Stimulated activated naive CD8-positive, alpha-beta T cell treated with anti-CD3 and anti-CD28 coated beads, Interleukin-15, amount 100 ng/mL, for 72 hours (primary cell): Measurements from ENCODE around the gene SEMA5A.

ENCODE experiments used
- ATAC-seq: fragments of 150-1000 bp; cut with Tn5 transposase; 2 replicates; pipeline ENCODE4 v1.10.0; 2021; ENCODE audit warnings: mild to moderate bottlenecking, moderate library complexity
- DNase-seq, 2 donors: peaks; one replicate each; pipeline ENCODE4 v3.0.0; 2021 to 2022
- H3K27ac Mint-ChIP-seq, 2 donors: one replicate each; pipeline ENCODE4 v1.8.0; 2022; ENCODE audit warnings: mild to moderate bottlenecking in 2 of 2, mixed read lengths in 2 of 2, moderate library complexity in 2 of 2
- H3K27me3 Mint-ChIP-seq: one replicate; pipeline ENCODE4 v1.8.0; 2022; ENCODE audit warnings: mixed read lengths
- H3K4me1 Mint-ChIP-seq: one replicate; pipeline ENCODE4 v1.8.0; 2022; ENCODE audit warnings: mild to moderate bottlenecking, mixed read lengths
- H3K4me3 Mint-ChIP-seq, 2 donors: one replicate each; pipeline ENCODE4 v1.8.0; 2022; ENCODE audit warnings: mild to moderate bottlenecking in 2 of 2, mixed read lengths in 2 of 2, moderate library complexity in 1 of 2
- H3K9me3 Mint-ChIP-seq, 2 donors: one replicate each; pipeline ENCODE4 v1.8.0; 2022; ENCODE audit warnings: mixed read lengths in 2 of 2

Gene SEMA5A

DNA sequence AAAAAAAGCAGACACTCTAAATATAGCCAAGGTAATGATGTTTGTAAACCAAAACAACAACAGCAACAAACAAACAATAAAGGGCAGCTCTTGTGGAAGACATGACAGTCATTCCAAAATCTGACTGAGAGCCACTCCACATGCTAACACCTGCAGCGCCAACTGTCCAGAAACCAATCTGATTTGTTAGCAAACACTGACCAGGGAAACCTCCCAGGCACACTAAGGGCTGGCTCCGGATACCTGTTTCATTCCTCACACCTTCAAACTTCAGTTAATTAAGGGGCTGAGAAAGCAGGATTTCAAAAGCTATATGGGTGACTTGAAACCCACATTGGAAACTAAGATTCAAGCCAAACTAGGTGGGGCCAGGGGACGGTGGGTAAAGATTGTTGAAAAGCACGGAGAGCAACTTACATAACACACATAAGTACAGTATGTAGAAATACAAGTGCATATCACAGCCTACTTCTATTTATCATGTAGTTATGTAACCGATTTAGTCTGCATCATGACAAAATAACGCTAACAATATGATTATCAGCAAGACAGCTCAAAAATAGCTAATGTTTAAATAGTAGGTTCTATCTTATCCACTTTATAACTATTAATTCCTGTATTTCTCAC lies 203.6 kb downstream of the SEMA5A start:
- no peak overlapping the region for H3K4me3 Mint-ChIP-seq
- no peaks in the 10 kb centered on the region for H3K27me3 Mint-ChIP-seq
- no peak for DNase-seq
- ATAC-seq = no peak
- peaks cover 12 to 21% of the 10 kb centered on the region in 2 donors for H3K9me3 Mint-ChIP-seq
- H3K27ac Mint-ChIP-seq = no peak overlapping the region
- H3K4me1 Mint-ChIP-seq = no peaks in the 10 kb centered on the region

GRCh38 chr5:9340085-9340484 lies 205.8 kb downstream of the SEMA5A start:
- no peaks in the 10 kb centered on the region for H3K27me3 Mint-ChIP-seq
- H3K4me3 Mint-ChIP-seq = no peak overlapping the region
- ATAC-seq = no peak
- no peak for DNase-seq
- no peaks in the 10 kb centered on the region for H3K4me1 Mint-ChIP-seq
- H3K9me3 Mint-ChIP-seq = peaks cover 12 to 27% of the 10 kb centered on the region in 2 donors
- no peak overlapping the region for H3K27ac Mint-ChIP-seq

- Mint-ChIP-seq H3K9me3 (peaks cover 12 to 27% of the 10 kb centered on the region in 2 donors), H3K4me1 (no peaks in the 10 kb centered on the region), H3K27ac (no peak overlapping the region), H3K27me3 (no peaks in the 10 kb centered on the region), H3K4me3 (no peak overlapping the region)
- ATAC-seq (no peak), DNase-seq (no peak)
Measured at GRCh38 chr5:9339206-9339818, 206.6 kb downstream of the SEMA5A start.

DNA sequence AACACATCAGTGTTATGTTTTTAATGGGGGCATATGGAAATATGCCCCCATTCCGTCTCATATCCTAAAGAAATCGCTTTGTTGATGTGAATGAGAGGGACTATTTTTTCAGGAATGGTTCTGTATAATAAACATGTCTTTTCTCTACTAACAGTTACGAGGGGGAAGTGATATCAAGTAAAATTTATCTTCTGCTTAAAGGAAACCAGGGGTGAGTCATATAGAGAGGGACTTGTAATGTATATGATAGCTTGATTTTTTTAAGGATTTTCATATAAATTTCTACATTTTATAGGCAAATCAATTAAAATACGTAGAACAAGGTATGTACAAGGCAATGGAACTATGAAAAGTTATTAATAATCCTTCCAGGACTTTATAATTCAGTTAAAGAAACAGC lies 207.1 kb downstream of the SEMA5A start:
- ATAC-seq (no peak), DNase-seq (no peak)
- Mint-ChIP-seq H3K27me3 (no peaks in the 10 kb centered on the region), H3K9me3 (peaks cover 12 to 27% of the 10 kb centered on the region in 2 donors), H3K4me1 (no peaks in the 10 kb centered on the region), H3K4me3 (no peak overlapping the region), H3K27ac (no peak overlapping the region)

- Mint-ChIP-seq H3K27ac (no peak overlapping the region), H3K27me3 (no peaks in the 10 kb centered on the region), H3K9me3 (peaks cover 12 to 27% of the 10 kb centered on the region in 2 donors), H3K4me3 (no peak overlapping the region), H3K4me1 (no peaks in the 10 kb centered on the region)
- DNase-seq = no peak
- no peak for ATAC-seq
Measured at GRCh38 chr5:9337928-9338595, 207.8 kb downstream of the SEMA5A start.

DNA sequence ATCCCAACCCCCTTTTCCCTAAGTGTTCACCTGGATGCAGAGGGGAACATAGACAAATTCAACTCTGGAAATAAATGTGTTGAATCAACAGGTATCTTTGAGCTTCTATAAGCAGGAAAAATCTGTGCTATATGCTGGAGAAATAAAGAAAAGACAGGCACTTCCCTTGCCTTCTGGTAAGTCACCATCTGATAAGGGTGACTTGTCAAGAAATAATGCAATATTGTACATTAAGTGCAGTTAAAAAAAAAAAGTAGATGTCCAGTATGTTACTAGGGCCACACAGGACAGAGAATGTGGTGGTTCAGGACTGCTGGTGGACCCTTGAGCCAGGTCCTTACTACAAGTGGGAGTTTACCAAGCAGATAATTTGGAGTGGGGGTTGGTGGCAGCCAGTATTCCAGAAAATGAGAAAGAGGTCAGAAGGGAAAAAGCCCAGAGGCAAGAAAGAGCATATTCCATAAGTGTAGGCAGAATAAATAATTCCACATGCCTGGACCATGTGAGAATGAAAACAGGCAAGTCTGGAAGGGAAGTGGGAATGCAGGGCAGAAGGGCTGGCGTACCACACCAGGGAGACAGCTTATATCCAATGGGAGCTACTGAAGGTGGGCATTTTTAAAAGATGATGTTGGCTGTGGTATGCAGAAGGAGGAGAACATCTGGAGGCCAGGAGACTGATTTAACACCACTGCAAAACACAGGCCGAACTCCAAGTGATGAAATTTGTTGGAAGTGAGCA lies 209.9 kb downstream of the SEMA5A start:
- ATAC-seq = no peak
- Mint-ChIP-seq H3K9me3 (peaks cover 12 to 24% of the 10 kb centered on the region in 2 donors), H3K27me3 (no peaks in the 10 kb centered on the region), H3K4me1 (no peaks in the 10 kb centered on the region), H3K4me3 (no peak overlapping the region), H3K27ac (no peak overlapping the region)
- no peak for DNase-seq

GRCh38 chr5:9335269-9335668 lies 210.6 kb downstream of the SEMA5A start:
- Mint-ChIP-seq H3K27ac (no peak overlapping the region), H3K27me3 (no peaks in the 10 kb centered on the region), H3K4me3 (no peak overlapping the region), H3K9me3 (peaks cover 12 to 19% of the 10 kb centered on the region in 2 donors), H3K4me1 (no peaks in the 10 kb centered on the region)
- DNase-seq (no peak), ATAC-seq (no peak)

- DNase-seq = no peak
- Mint-ChIP-seq H3K4me1 (no peaks in the 10 kb centered on the region), H3K4me3 (no peak overlapping the region), H3K27ac (no peak overlapping the region), H3K9me3 (peaks cover 4 to 7% of the 10 kb centered on the region in 2 donors), H3K27me3 (no peaks in the 10 kb centered on the region)
- ATAC-seq = no peak
Measured at GRCh38 chr5:9332026-9332425, 213.8 kb downstream of the SEMA5A start.

DNA sequence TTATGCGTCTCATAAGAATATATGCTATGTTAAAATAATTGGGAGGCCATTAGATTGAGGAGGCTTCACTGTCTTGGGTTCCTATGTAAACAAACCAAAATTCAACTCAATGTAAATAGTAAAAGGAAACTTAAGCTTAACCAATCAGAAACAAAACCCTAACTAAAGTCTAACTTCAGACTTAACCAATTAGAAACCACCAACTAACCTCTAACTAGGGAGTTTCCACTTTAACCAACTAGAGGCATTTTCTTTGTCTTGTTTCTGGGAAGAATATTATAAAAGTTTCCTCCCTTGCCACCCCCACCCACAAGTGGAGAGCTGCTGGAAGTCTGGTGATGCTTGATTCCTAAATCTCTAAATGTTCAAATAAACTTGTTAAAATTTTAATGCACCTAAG lies 214.5 kb downstream of the SEMA5A start:
- no peak overlapping the region for H3K4me3 Mint-ChIP-seq
- H3K4me1 Mint-ChIP-seq = no peaks in the 10 kb centered on the region
- no peak for DNase-seq

GRCh38 chr5:9329125-9329524 lies 216.8 kb downstream of the SEMA5A start:
- H3K27ac Mint-ChIP-seq = no peak overlapping the region
- H3K9me3 Mint-ChIP-seq = peaks cover 0 to 4% of the 10 kb centered on the region in 2 donors
- H3K4me1 Mint-ChIP-seq = no peaks in the 10 kb centered on the region
- no peaks in the 10 kb centered on the region for H3K27me3 Mint-ChIP-seq
- ATAC-seq (no peak), DNase-seq (no peak)
- H3K4me3 Mint-ChIP-seq = no peak overlapping the region

More for the DNA sequence above, 214.5 kb downstream of the SEMA5A start:
- H3K27me3 Mint-ChIP-seq = no peaks in the 10 kb centered on the region
- H3K27ac Mint-ChIP-seq = no peak overlapping the region
- ATAC-seq = no peak
- peaks cover 4 to 5% of the 10 kb centered on the region in 2 donors for H3K9me3 Mint-ChIP-seq

- no peak overlapping the region for H3K4me3 Mint-ChIP-seq
- H3K9me3 Mint-ChIP-seq = peaks cover 4% of the 10 kb centered on the region in 2 donors
- H3K27ac Mint-ChIP-seq = no peak overlapping the region
- ATAC-seq = no peak
- DNase-seq = no peak
- H3K4me1 Mint-ChIP-seq = no peaks in the 10 kb centered on the region
- H3K27me3 Mint-ChIP-seq = no peaks in the 10 kb centered on the region
Measured at GRCh38 chr5:9325549-9325948, 220.3 kb downstream of the SEMA5A start.

GRCh38 chr5:9324348-9325077 lies 221.4 kb downstream of the SEMA5A start:
- H3K27ac Mint-ChIP-seq = no peak overlapping the region
- no peak overlapping the region for H3K4me3 Mint-ChIP-seq
- DNase-seq = no peak
- ATAC-seq = no peak
- no peaks in the 10 kb centered on the region for H3K27me3 Mint-ChIP-seq
- H3K9me3 Mint-ChIP-seq = peaks cover 4% of the 10 kb centered on the region in 2 donors
- H3K4me1 Mint-ChIP-seq = no peaks in the 10 kb centered on the region

- Mint-ChIP-seq H3K4me3 (no peak overlapping the region), H3K4me1 (no peaks in the 10 kb centered on the region), H3K27ac (no peak overlapping the region), H3K27me3 (no peaks in the 10 kb centered on the region), H3K9me3 (peaks cover 0 to 4% of the 10 kb centered on the region in 2 donors)
- no peak for DNase-seq
- ATAC-seq = no peak
Measured at GRCh38 chr5:9320652-9321051, 225.2 kb downstream of the SEMA5A start.

DNA sequence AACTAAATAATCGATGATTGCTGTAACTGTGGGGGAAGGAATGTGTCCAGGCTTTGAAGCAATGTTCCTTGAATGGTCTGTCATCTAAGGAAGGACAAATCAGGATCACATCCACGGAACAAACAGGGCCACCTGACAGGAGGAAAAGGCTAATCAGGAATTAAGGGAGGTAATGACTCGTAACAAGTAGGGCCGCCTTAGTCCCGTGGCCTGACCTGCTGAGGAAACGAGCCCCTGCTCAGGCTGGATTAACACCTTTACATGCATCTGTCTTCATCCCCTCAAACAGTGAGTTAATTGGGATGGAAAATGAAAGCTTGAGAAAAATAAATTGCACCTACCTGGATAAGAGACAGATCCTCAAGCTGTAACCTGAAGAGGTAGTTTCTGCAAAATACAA lies 227.8 kb downstream of the SEMA5A start:
- Mint-ChIP-seq H3K9me3 (peaks cover 0 to 4% of the 10 kb centered on the region in 2 donors), H3K4me1 (no peaks in the 10 kb centered on the region), H3K4me3 (no peak overlapping the region), H3K27me3 (no peaks in the 10 kb centered on the region), H3K27ac (no peak overlapping the region)
- DNase-seq (no peak), ATAC-seq (no peak)

DNA sequence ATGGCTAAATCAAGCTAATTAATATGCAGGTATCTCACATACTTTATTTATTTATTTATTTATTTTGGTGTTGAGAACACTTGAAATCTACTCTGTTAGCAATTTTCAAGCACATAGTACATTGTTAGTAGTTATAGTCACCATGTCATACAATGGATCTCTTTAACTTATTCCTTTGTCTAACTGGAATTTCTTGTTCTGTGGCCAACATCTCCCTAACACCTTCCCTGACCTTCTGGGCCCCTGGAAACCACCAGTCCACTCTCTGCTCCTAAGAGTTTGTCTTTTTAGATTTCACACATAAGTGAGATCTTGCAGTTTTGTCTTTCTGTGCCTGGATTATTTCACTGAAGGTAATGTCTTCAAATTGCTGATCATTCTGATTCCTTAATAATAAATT lies 229.1 kb downstream of the SEMA5A start:
- no peaks in the 10 kb centered on the region for H3K9me3 Mint-ChIP-seq
- ATAC-seq (no peak), DNase-seq (no peak)

More for the DNA sequence above, 229.1 kb downstream of the SEMA5A start:
- no peak overlapping the region for H3K27ac Mint-ChIP-seq
- no peaks in the 10 kb centered on the region for H3K27me3 Mint-ChIP-seq
- no peak overlapping the region for H3K4me3 Mint-ChIP-seq
- no peaks in the 10 kb centered on the region for H3K4me1 Mint-ChIP-seq
